ENCODE results near the gene ROBO3. TPM values are rescaled to one million over a fixed set of nuclear protein-coding genes. Genes with fewer than 3 reads are reported as not detected.

The ROBO3 gene
- total and polyA plus RNA-seq, 10 of the 15 experiments (the other 5 are each of a cell fraction or from before 2014, with no cell fraction given), result 0.10 to 0.63 (median 0.31) TPM; not detected in 2

DNA sequence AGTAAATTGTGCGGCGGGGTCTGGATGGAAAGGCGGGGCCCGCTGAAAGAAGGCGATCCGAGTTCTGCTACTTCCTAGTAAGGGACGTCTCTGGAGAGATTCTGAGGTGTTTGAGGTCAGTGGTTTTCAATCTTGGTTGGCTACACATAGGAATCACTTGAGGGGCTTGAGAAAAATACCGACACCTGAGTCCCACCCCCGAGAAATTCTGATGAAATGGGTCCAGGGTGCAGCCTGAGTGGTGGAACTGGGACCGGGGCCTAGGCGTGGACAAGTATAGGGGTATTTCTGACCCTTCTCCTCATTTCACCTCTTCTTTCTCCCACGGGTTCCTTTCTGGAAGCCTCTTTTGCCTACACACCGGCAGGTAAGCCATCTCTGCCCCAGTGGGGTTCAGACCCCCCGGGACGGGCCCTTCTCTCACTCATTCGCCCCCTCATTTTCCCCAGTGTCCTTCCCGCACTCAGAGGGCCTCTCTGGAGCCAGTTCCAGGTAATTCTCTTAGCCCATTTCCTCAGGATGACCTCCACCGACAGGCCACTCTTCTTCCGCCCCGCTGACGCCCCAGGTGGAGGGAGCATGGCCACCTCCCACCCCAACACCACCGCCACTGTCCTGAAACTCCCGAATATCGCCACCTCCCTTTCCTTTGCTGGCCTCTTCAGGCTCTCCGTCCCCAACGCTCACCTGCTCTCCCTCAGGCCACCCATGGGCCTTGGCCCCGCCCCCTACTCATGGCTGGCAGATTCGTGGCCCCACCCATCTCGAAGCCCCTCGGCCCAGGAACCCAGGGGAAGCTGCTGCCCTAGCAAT, 11.8 kb downstream of the ROBO3 start (continued):
- TF ChIP-seq CREB1 (IDR thresholded peaks at IDR 0.05; ENCODE audit: low read depth) (no peak), ZBTB11 (CRISPR knock-in tag; IDR thresholded peaks at IDR 0.05) (no peak), SMC3 (IDR thresholded peaks at IDR 0.05; ENCODE audit: borderline replicate concordance, low read length) (no peak)

DNA sequence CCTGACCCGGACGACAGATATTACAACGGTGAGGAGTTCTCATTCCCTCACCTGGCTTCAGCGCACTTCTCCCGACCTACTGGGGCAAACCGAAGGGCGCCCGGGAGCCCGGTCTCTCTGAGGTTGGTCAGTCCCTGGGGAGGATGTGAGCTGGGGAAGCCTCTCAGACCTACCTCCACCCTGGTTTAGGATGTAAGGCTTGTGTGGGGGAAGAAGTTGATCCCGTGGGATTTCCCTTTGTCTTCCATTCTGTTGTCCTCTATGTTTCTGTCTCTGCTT, 12.3 kb downstream of the ROBO3 start:
- Histone ChIP-seq H3K27me3 (replicated peaks in 1 of 2; ENCODE audit: control insufficient read depth in 2 of 2, insufficient read depth in 2 of 2, low read length in 1 of 2) (peaks cover 0 to 1% of the 10 kb centered on the region in 2 experiments; a peak in 3 of 4 replicates), H4K20me1 (ENCODE audit: control insufficient read depth, insufficient read depth) (no peaks in the 10 kb centered on the region), H3K9ac (ENCODE audit: control insufficient read depth, insufficient read depth, low read length) (no peak overlapping the region), H3K4me2 (ENCODE audit: control insufficient read depth, insufficient read depth) (no peak overlapping the region), H3K9me3 (replicated peaks; ENCODE audit: control insufficient read depth, insufficient read depth, low read length) (no peaks in the 10 kb centered on the region), H3K4me1 (ENCODE audit: control insufficient read depth, insufficient read depth, low read length) (no peaks in the 10 kb centered on the region), H3K79me2 (ENCODE audit: control insufficient read depth, insufficient read depth, low read length) (no peaks in the 10 kb centered on the region), H3K36me3 (ENCODE audit: control insufficient read depth in 2 of 2, insufficient read depth in 2 of 2, low read length in 1 of 2) (no peaks in the 10 kb centered on the region), H3K4me3 (no peak overlapping the region), H3K27ac (ENCODE audit: control insufficient read depth, insufficient read depth) (no peak overlapping the region), H2AFZ (ENCODE audit: control insufficient read depth, low read depth, low read length) (no peak overlapping the region)
- POLR2A ChIA-PET, result no interaction called here
- no TSS peak for BruUV-seq (replicated peaks)
- CTCF ChIA-PET, result no interaction called here
- TF ChIP-seq ZNF217 (IDR thresholded peaks at IDR 0.05) (no peak), KDM1A (IDR thresholded peaks at IDR 0.05; ENCODE audit: borderline replicate concordance) (no peak), ATF2 (IDR thresholded peaks at IDR 0.05; ENCODE audit: low read length) (no peak)
- FAIRE-seq (no peak), DNase-seq (ENCODE audit: low read depth, low spot score) (no peak), ATAC-seq (no peak)
- 41% methylated on average over 10 of the region's 10 CpGs for WGBS (ENCODE audit: insufficient coverage, insufficient replicate concordance, low lambda C conversion rate, missing lambda C conversion rate)
- SMC1A ChIA-PET (ENCODE audit: uncharacterized antibody, unreplicated experiment), result no interaction called here
- intact Hi-C loops (cut with micrococcal nuclease; ENCODE audit: unreplicated experiment) (no loop called here), in situ Hi-C loops (cut with MboI) (no loop called here)
- RAD21 ChIA-PET (ENCODE audit: unreplicated experiment), result no interaction called here
